GM18951 (cell line): ENCODE results near the gene BACE1.

Experiments used
- POLR2A ChIP-seq: IDR thresholded peaks from 4 replicates; pipeline ENCODE4 v1.6.1; 2011; ENCODE audit warnings: mild to moderate bottlenecking; ENCODE audit not compliant: insufficient read length, insufficient read depth; ENCODE audit errors: extremely low read depth
- in situ Hi-C: fragments of 300-500 bp; cut with MboI; formaldehyde crosslinking; loops from one replicate; pipeline ENCODE4 v1.12.0; 2022; ENCODE audit warnings: low sequenced_read_pairs, mixed read lengths, inconsistent platforms; ENCODE audit not compliant: unreplicated experiment

The BACE1 gene

GRCh38 chr11:117319214-117319840, 3.3 kb upstream of the BACE1 start:
- TF ChIP-seq POLR2A = no peak
- in situ Hi-C loops = no loop called here

- in situ Hi-C loops = no loop called here
- TF ChIP-seq POLR2A = no peak
Measured at GRCh38 chr11:117318738-117319137, 2.7 kb upstream of the BACE1 start.

GRCh38 chr11:117315285-117316196, 515 bp downstream of the BACE1 start:
- in situ Hi-C loops = no loop called here

GRCh38 chr11:117314840-117315239, 1.2 kb downstream of the BACE1 start:
- no peak for TF ChIP-seq POLR2A
- in situ Hi-C loops = no loop called here

More at GRCh38 chr11:117315285-117316196, 515 bp downstream of the BACE1 start:
- TF ChIP-seq POLR2A = no peak

GRCh38 chr11:117313828-117314768, 2.0 kb downstream of the BACE1 start:
- no peak for TF ChIP-seq POLR2A
- in situ Hi-C loops = no loop called here

GRCh38 chr11:117313091-117313490, 3.0 kb downstream of the BACE1 start:
- TF ChIP-seq POLR2A = no peak
- in situ Hi-C loops = no loop called here

GRCh38 chr11:117309310-117309709, 6.7 kb downstream of the BACE1 start:
- in situ Hi-C loops = no loop called here
- no peak for TF ChIP-seq POLR2A

- TF ChIP-seq POLR2A = no peak
- in situ Hi-C loops = no loop called here
Measured at GRCh38 chr11:117305145-117305544, 10.9 kb downstream of the BACE1 start.

- TF ChIP-seq POLR2A = no peak
- in situ Hi-C loops = no loop called here
Measured at GRCh38 chr11:117303646-117304315, 12.3 kb downstream of the BACE1 start.

- TF ChIP-seq POLR2A = no peak
- in situ Hi-C loops = no loop called here
Measured at GRCh38 chr11:117303101-117303500, 13.0 kb downstream of the BACE1 start.

- TF ChIP-seq POLR2A = no peak
- in situ Hi-C loops = no loop called here
Measured at GRCh38 chr11:117302228-117302627, 13.8 kb downstream of the BACE1 start.

GRCh38 chr11:117300773-117301172, 15.3 kb downstream of the BACE1 start:
- in situ Hi-C loops = no loop called here
- no peak for TF ChIP-seq POLR2A
